Measurements from ENCODE around the gene CEP63.

The CEP63 gene

GRCh38 chr3:134600685-134601463 lies 115.0 kb downstream of the CEP63 start:
- peak; percentile 81 for DNase-seq
- H3K36me3 ChIP-seq, result no peaks in the 10 kb centered on the region
- peaks cover 16% of the 10 kb centered on the region for H3K4me1 ChIP-seq
- TF ChIP-seq, protein P1, sequence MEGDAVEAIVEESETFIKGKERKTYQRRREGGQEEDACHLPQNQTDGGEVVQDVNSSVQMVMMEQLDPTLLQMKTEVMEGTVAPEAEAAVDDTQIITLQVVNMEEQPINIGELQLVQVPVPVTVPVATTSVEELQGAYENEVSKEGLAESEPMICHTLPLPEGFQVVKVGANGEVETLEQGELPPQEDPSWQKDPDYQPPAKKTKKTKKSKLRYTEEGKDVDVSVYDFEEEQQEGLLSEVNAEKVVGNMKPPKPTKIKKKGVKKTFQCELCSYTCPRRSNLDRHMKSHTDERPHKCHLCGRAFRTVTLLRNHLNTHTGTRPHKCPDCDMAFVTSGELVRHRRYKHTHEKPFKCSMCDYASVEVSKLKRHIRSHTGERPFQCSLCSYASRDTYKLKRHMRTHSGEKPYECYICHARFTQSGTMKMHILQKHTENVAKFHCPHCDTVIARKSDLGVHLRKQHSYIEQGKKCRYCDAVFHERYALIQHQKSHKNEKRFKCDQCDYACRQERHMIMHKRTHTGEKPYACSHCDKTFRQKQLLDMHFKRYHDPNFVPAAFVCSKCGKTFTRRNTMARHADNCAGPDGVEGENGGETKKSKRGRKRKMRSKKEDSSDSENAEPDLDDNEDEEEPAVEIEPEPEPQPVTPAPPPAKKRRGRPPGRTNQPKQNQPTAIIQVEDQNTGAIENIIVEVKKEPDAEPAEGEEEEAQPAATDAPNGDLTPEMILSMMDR (IDR thresholded peaks at IDR 0.05; ENCODE audit: low read depth, low read length), result peak; percentile 93
- H3K9me3 ChIP-seq, result no peaks in the 10 kb centered on the region
- H3K4me3 ChIP-seq (ENCODE audit: low read depth, low read length), result peak overlapping the region; percentile 46
- no peaks in the 10 kb centered on the region for H3K27me3 ChIP-seq

DNA sequence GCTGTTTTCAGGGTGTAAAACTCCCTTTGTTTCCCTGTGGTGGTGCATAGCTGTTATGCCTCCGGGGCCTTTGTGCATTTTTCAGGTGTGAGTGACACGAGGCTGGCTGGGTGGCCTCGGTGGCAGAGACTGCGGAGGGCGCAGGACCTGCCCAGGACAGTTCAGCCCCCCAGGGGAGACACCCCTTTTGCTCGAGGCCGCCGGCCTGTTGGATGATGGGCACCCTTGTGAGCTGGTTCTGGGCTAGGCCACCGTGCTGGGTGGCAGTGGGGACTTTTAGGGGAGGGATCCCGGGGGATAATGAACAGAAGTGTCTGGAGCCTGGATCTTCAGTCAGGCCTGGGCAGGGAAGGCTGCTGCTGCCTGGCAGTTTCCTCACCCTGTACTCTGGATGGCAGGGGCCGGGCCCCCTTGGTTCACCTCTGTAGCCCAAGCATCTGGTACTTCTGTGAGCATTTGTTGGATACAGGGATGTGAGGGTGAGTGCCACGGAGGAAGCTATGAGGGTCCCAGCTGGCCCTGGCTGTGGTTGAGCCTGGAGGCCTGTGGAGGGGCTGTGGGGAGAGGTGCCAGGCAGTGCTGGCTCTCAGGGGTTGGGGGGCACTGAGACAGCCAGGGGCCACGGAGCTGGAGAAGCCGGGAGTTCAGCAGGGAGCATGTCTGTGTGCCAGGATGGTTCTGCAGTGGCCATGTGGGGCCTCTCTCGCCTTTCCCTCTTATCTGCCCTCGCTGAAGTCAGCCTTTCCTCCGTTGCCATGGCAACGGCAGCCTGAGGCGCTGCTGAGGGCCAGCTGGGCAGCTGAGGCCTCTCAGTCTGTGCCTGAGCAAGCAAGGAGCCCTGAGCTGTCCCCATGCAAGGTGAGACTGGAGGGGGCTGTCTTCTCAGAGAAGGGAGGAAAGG lies 115.9 kb downstream of the CEP63 start:
- H3K4me3 ChIP-seq (ENCODE audit: low read depth, low read length), result no peak overlapping the region
- H3K9me3 ChIP-seq, result no peaks in the 10 kb centered on the region
- no peaks in the 10 kb centered on the region for H3K36me3 ChIP-seq
- TF ChIP-seq, protein P1 (IDR thresholded peaks at IDR 0.05; ENCODE audit: low read depth, low read length), result no peak
- H3K4me1 ChIP-seq, result peaks cover 16% of the 10 kb centered on the region
- H3K27me3 ChIP-seq, result no peaks in the 10 kb centered on the region
- peak; percentile 92 for DNase-seq

GRCh38 chr3:134602440-134602814 lies 116.6 kb downstream of the CEP63 start:
- DNase-seq, result no peak
- Histone ChIP-seq H3K9me3 (no peaks in the 10 kb centered on the region), H3K4me1 (peaks cover 16% of the 10 kb centered on the region), H3K36me3 (no peaks in the 10 kb centered on the region), H3K27me3 (no peaks in the 10 kb centered on the region), H3K4me3 (ENCODE audit: low read depth, low read length) (no peak overlapping the region)
- TF ChIP-seq, protein P1 (IDR thresholded peaks at IDR 0.05; ENCODE audit: low read depth, low read length), result no peak

GRCh38 chr3:134603480-134603879 lies 117.6 kb downstream of the CEP63 start:
- Histone ChIP-seq H3K4me3 (ENCODE audit: low read depth, low read length) (no peak overlapping the region), H3K4me1 (peaks cover 16% of the 10 kb centered on the region), H3K36me3 (no peaks in the 10 kb centered on the region), H3K27me3 (no peaks in the 10 kb centered on the region), H3K9me3 (no peaks in the 10 kb centered on the region)
- TF ChIP-seq, protein P1 (IDR thresholded peaks at IDR 0.05; ENCODE audit: low read depth, low read length), result no peak
- DNase-seq, result no peak

DNA sequence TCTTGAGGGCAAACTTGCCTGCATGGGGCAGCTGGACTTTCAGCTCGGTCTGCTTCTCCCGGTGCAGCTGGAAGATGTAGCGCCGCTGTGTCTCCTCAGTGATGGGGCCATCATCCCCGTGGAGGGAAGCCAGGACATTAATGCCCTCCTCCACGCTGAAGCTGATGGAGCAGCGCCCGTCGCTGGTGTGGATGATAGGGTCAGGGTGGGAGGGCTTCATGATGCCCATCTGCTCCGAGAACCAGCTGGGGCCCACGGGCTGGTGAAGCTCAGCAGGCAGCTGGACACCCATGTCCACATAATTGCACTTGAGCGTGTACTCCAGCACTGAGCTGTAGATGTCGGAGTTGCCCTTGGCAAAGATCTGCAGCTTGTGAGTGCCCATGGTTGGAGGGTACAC lies 118.1 kb downstream of the CEP63 start:
- TF ChIP-seq, protein P1 (IDR thresholded peaks at IDR 0.05; ENCODE audit: low read depth, low read length), result no peak
- no peaks in the 10 kb centered on the region for H3K9me3 ChIP-seq
- H3K4me3 ChIP-seq (ENCODE audit: low read depth, low read length), result no peak overlapping the region
- H3K36me3 ChIP-seq, result no peaks in the 10 kb centered on the region
- no peaks in the 10 kb centered on the region for H3K27me3 ChIP-seq
- H3K4me1 ChIP-seq, result peaks cover 16% of the 10 kb centered on the region
- no peak for DNase-seq
